MM.1S (cell line): ENCODE results near the gene CCZ1B.
"Not testable (repeated sequence)": the region's sequence is repeated elsewhere in the genome, so short reads cannot be mapped to it uniquely, and the experiment has no call there.

Experiments used
- CTCF ChIP-seq: fragments of 300-600 bp; sonication (generic); IDR thresholded peaks from 2 replicates; pipeline ENCODE4 v1.5.1; 2016; ENCODE audit warnings: antibody characterized with exemption, low read length, mixed read lengths
- EZH2 ChIP-seq: fragments of 300-600 bp; sonication (generic); optimal IDR thresholded peaks from 2 replicates; pipeline ENCODE3; 2017; ENCODE audit warnings: low read depth, mild to moderate bottlenecking, antibody characterized with exemption, low read length, mixed read lengths
- EZH2phosphoT487 ChIP-seq: fragments of 300-600 bp; sonication (generic); IDR thresholded peaks from 2 replicates; pipeline ENCODE4 v1.6.1; 2018; ENCODE audit warnings: antibody characterized with exemption, low read length

DNA sequence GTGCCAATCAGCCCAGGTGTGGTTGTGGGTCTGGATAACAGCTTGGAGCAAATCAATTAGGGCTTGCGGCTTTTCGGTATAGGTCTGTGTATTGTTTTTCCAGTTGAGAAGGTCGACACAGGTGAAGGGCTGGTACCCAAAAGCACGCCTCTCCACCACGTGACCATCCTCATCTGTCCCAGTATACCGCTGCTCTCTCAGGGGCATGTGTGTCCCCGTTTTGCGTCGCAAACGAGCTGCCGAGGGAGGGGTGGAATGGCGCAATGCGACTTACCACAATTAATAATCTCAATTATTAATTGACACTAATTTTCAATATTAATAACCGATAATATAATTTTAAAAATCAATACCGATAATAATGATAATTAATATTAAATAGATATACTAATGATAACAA is 48.9 kb upstream of the CCZ1B start:
- not testable (repeated sequence) for TF ChIP-seq CTCF, EZH2, EZH2phosphoT487
